ENCODE results near the gene AHCYL1.

GRCh38 chr1:109935451-109935900 lies 49.1 kb upstream of the AHCYL1 start:
- TF ChIP-seq LEF1 (IDR thresholded peaks at IDR 0.05; ENCODE audit: borderline replicate concordance) = no peak
- no peak for TF ChIP-seq SP1 (IDR thresholded peaks at IDR 0.05)
- no peak for TF ChIP-seq BHLHE40 (IDR thresholded peaks at IDR 0.05; ENCODE audit: borderline replicate concordance)
- no peak for TF ChIP-seq NFRKB (IDR thresholded peaks at IDR 0.05)
- TF ChIP-seq PKNOX1 (IDR thresholded peaks at IDR 0.05) = no peak
- no peak for TF ChIP-seq CTBP1 (IDR thresholded peaks at IDR 0.05; ENCODE audit: borderline replicate concordance)
- no peak for TF ChIP-seq FOXM1 (IDR thresholded peaks at IDR 0.05; ENCODE audit: borderline replicate concordance)
- no peak for TF ChIP-seq L3MBTL2 (conservative IDR thresholded peaks at IDR 0.05)
- no peak for TF ChIP-seq FOXK2 (IDR thresholded peaks at IDR 0.05)
- no peak for TF ChIP-seq ZNF384 (IDR thresholded peaks at IDR 0.05)
